Measurements from ENCODE around the gene MDH1. TPM values are rescaled to one million over a fixed set of nuclear protein-coding genes. Genes with fewer than 3 reads are reported as not detected.
"Not testable (repeated sequence)": the region's sequence is repeated elsewhere in the genome, so short reads cannot be mapped to it uniquely, and the experiment has no call there.

Gene MDH1
- total RNA-seq, 1 donor from 2014 or later, result 80.5 TPM

DNA sequence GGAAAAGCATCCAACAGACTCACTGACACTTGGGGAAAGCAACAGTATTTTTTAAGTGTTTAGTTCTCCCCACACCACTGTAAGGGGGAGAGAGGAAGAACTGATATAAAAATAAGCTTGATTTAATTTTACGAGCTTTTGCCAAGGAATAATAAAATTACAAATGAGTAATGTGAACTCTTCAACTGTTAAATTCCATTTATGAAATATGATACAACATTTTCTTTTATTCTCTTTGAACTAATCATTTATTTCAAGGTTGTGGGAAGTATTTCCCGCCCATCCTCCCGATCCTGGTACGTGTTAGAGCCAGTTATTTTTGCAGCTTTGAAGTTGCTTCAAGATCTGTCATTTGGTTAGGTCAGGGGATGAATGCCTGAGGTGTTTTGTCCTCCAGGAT lies 35.7 kb upstream of the MDH1 start:
- Mint-ChIP-seq H3K9me3 (ENCODE audit: unreplicated experiment) (no peaks in the 10 kb centered on the region), H3K27me3 (ENCODE audit: unreplicated experiment) (no peaks in the 10 kb centered on the region), H3K4me1 (ENCODE audit: unreplicated experiment) (peaks cover 11% of the 10 kb centered on the region), H3K27ac (ENCODE audit: unreplicated experiment) (no peak overlapping the region), H3K36me3 (ENCODE audit: low read depth, unreplicated experiment) (peaks cover 11% of the 10 kb centered on the region), H3K4me3 (ENCODE audit: unreplicated experiment) (no peak overlapping the region)
- no peak for TF ChIP-seq CTCF (IDR thresholded peaks at IDR 0.05; ENCODE audit: unreplicated experiment)
- DNase-seq (ENCODE audit: low spot score), result no peak

DNA sequence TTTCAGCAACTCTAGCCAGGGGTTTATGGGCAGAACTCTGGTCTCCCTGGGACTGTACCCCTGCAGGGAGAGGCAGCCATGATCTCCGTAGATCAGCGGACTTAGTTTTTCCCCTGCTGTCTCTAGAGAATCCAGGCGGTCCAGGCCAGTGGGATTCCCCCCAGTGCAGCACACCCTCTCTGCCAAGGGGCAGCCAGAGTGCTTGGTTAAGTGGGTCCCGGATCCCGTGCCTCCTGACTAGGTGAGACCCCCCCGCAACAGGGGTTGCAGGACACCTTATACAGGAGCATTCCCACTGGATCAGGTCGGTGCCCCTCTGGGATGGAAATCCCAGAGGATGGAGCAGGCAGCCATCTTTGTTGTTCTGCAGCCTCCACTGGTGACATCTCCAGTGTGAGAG lies 33.5 kb upstream of the MDH1 start:
- Mint-ChIP-seq H3K36me3 (ENCODE audit: low read depth, unreplicated experiment) (peaks cover 11% of the 10 kb centered on the region), H3K27ac (ENCODE audit: unreplicated experiment) (no peak overlapping the region), H3K9me3 (ENCODE audit: unreplicated experiment) (no peaks in the 10 kb centered on the region), H3K27me3 (ENCODE audit: unreplicated experiment) (no peaks in the 10 kb centered on the region), H3K4me1 (ENCODE audit: unreplicated experiment) (peaks cover 5% of the 10 kb centered on the region), H3K4me3 (ENCODE audit: unreplicated experiment) (no peak overlapping the region)
- TF ChIP-seq CTCF (IDR thresholded peaks at IDR 0.05; ENCODE audit: unreplicated experiment), result no peak
- DNase-seq (ENCODE audit: low spot score), result no peak

DNA sequence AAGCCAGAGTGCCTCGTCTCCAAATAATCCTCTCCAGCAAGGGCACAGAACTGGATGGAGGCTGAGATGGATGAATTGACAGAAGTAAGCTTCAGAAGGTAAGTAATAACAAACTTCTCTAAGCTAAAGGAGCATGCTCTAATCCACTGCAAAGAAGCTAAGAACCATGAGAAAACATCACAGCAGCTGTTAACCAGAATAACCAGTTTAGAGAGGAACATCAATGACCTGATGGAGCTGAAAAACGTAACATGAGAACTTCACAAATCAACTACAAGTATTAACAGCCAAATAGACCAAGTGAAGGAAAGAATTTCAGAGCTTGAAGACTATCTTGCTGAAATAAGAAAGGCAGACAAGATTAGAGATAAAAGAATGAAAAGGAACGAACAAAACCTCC lies 32.8 kb upstream of the MDH1 start:
- no peaks in the 10 kb centered on the region for H3K9me3 Mint-ChIP-seq (ENCODE audit: unreplicated experiment)
- DNase-seq (ENCODE audit: low spot score), result no peak
- TF ChIP-seq CTCF (IDR thresholded peaks at IDR 0.05; ENCODE audit: unreplicated experiment), result no peak
- no peak overlapping the region for H3K27ac Mint-ChIP-seq (ENCODE audit: unreplicated experiment)
- H3K27me3 Mint-ChIP-seq (ENCODE audit: unreplicated experiment), result no peaks in the 10 kb centered on the region
- peaks cover 4% of the 10 kb centered on the region for H3K4me1 Mint-ChIP-seq (ENCODE audit: unreplicated experiment)
- peaks cover 11% of the 10 kb centered on the region for H3K36me3 Mint-ChIP-seq (ENCODE audit: low read depth, unreplicated experiment)
- no peak overlapping the region for H3K4me3 Mint-ChIP-seq (ENCODE audit: unreplicated experiment)

GRCh38 chr2:63557819-63558218 lies 30.9 kb upstream of the MDH1 start:
- not testable (repeated sequence) for H3K27ac Mint-ChIP-seq (ENCODE audit: unreplicated experiment); H3K4me1 Mint-ChIP-seq (ENCODE audit: unreplicated experiment); H3K4me3 Mint-ChIP-seq (ENCODE audit: unreplicated experiment); H3K27me3 Mint-ChIP-seq (ENCODE audit: unreplicated experiment); DNase-seq (ENCODE audit: low spot score); H3K9me3 Mint-ChIP-seq (ENCODE audit: unreplicated experiment)
- H3K36me3 Mint-ChIP-seq (ENCODE audit: low read depth, unreplicated experiment), result peaks cover 11% of the 10 kb centered on the region

DNA sequence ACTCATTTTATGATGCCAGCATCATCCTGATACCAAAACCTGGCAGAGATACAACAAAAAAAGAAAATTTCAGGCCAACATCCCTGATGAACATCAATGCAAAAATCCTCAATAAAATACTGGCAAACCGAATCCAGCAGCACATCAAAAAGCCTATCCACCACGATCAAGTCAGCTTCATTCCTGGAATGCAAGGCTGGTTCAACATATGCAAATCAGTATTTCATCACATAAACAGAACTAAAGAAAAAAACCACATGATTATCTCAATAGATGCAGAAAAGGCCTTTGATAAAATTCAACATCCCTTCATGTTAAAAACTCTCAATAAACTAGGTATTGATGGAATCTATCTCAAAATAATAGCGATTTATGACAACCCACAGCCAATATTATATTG lies 29.8 kb upstream of the MDH1 start:
- not testable (repeated sequence) for H3K4me3 Mint-ChIP-seq (ENCODE audit: unreplicated experiment); DNase-seq (ENCODE audit: low spot score); H3K9me3 Mint-ChIP-seq (ENCODE audit: unreplicated experiment); H3K4me1 Mint-ChIP-seq (ENCODE audit: unreplicated experiment); H3K27ac Mint-ChIP-seq (ENCODE audit: unreplicated experiment); H3K27me3 Mint-ChIP-seq (ENCODE audit: unreplicated experiment)
- H3K36me3 Mint-ChIP-seq (ENCODE audit: low read depth, unreplicated experiment), result peaks cover 11% of the 10 kb centered on the region

GRCh38 chr2:63562751-63563150 lies 26.0 kb upstream of the MDH1 start:
- no peak for DNase-seq (ENCODE audit: low spot score)
- no peaks in the 10 kb centered on the region for H3K27me3 Mint-ChIP-seq (ENCODE audit: unreplicated experiment)

More at GRCh38 chr2:63562751-63563150, 26.0 kb upstream of the MDH1 start:
- H3K4me1 Mint-ChIP-seq (ENCODE audit: unreplicated experiment), result no peaks in the 10 kb centered on the region
- no peak for TF ChIP-seq CTCF (IDR thresholded peaks at IDR 0.05; ENCODE audit: unreplicated experiment)
- H3K27ac Mint-ChIP-seq (ENCODE audit: unreplicated experiment), result no peak overlapping the region
- H3K36me3 Mint-ChIP-seq (ENCODE audit: low read depth, unreplicated experiment), result peaks cover 10% of the 10 kb centered on the region
- no peak overlapping the region for H3K4me3 Mint-ChIP-seq (ENCODE audit: unreplicated experiment)
- H3K9me3 Mint-ChIP-seq (ENCODE audit: unreplicated experiment), result no peaks in the 10 kb centered on the region
